Left lung (tissue), 14 donors: ENCODE measurements around the gene POU3F1. TPM values are rescaled to one million over a fixed set of nuclear protein-coding genes. Genes with fewer than 3 reads are reported as not detected.

ENCODE experiments used
- ATAC-seq: fragments of 200-7000 bp; cut with Tn5 transposase; one replicate; pipeline ENCODE4 v1.9.1; 2020; ENCODE audit warnings: moderate library complexity
- DNase-seq, 4 donors: peaks; one replicate each; pipeline ENCODE4 v3.0.0-alpha.2; 2013 to 2020
- H3K27ac ChIP-seq, 2 donors: fragments of 200-600 bp; sonication (generic) in 1 of 2; one replicate each; pipeline versions ENCODE4 v1.5.0 to v1.8.0; 2020 to 2021
- H3K27me3 ChIP-seq, 2 donors: fragments of 200-600 bp; sonication (generic) in 1 of 2; one replicate each; pipeline versions ENCODE4 v1.5.0 to v1.8.0; 2020 to 2021
- H3K36me3 ChIP-seq, 2 donors: fragments of 200-600 bp; sonication (generic) in 1 of 2; one replicate each; pipeline versions ENCODE4 v1.5.0 to v1.8.0; 2020 to 2021
- H3K4me1 ChIP-seq, 2 donors: fragments of 200-600 bp; one replicate each; pipeline ENCODE4 v1.8.0; 2021
- H3K4me3 ChIP-seq, 2 donors: fragments of 200-600 bp; sonication (generic) in 1 of 2; one replicate each; pipeline versions ENCODE4 v1.5.0 to v1.8.0; 2020 to 2021; ENCODE audit warnings: mild to moderate bottlenecking in 1 of 2
- H3K9me3 ChIP-seq, 2 donors: fragments of 200-600 bp; sonication (generic) in 1 of 2; one replicate each; pipeline versions ENCODE4 v1.5.0 to v1.8.0; 2020 to 2021
- CTCF ChIP-seq, 2 donors: fragments of 200-600 bp; sonication (generic) in 1 of 2; IDR thresholded peaks; one replicate each; pipeline versions ENCODE4 v1.5.0 to v1.8.0; 2021; ENCODE audit warnings: antibody characterized with exemption in 2 of 2
- intact Hi-C, 2 donors: fragments of 100-400 bp; cut with DNase I; formaldehyde crosslinking; loops; one replicate each; pipeline versions ENCODE4 v1.11.2 to v1.14.2; 2022
- long read RNA-seq, 12 donors: library from polyadenylated mRNA in 2 of 12; unstranded in 2 of 12; transcript quantifications; one replicate each; pipeline ENCODE4 v2.0.0 and lab custom pipeline, GENCODE V29; 2019 to 2026
- polyA plus RNA-seq, 6 donors: library from polyadenylated mRNA; unstranded; fragments of 120-200 nt; gene quantifications; one replicate each; pipeline ENCODE4 v1.2.1, GENCODE V29; 2013; ENCODE audit not compliant: insufficient read length in 6 of 6
- total RNA-seq, 2 donors: library from RNA; stranded (reverse); fragmentation: NEBNext Ultra II Directional; extraction: Animal tissue kit (Norgen Biotek cat#: 25700); gene quantifications; one replicate each; pipeline ENCODE4 v1.2.1, GENCODE V29; 2021
- donor health status: DM: no; HTN: yes; CAD: no.
- donor health status: DM: no; HTN: no; CAD: no.

POU3F1 gene
- total RNA-seq (not detected), polyA plus RNA-seq (under 1 TPM in 4 of 6 donors, not detected in 2; 0.08 to 0.28 (median 0.13) TPM)
- long read RNA-seq, donor 1: 0 reads
- long read RNA-seq, donor 2: 0 reads
- long read RNA-seq, donor 3, partial matches to known transcripts: 0 of 1 reads
- long read RNA-seq, donor 3, other reads (novel, unspliced or antisense): 0 of 1 reads
- long read RNA-seq, donor 4: 0 reads
- long read RNA-seq, donor 5: 0 reads
- long read RNA-seq, donor 6, partial matches to known transcripts: 0 of 2 reads
- long read RNA-seq, donor 6, other reads (novel, unspliced or antisense): 0 of 2 reads
- long read RNA-seq, donor 7: 0 reads
- long read RNA-seq, donor 8: 0 reads
- long read RNA-seq, donor 9: 0 reads
- long read RNA-seq, donor 10: 0 reads
- long read RNA-seq, donor 11, transcript POU3F1-201 (1 exons, 2,184 nt): major isoform, 5 of 5 reads
- long read RNA-seq, donor 11, partial matches to known transcripts: 0 of 5 reads
- long read RNA-seq, donor 11, other reads (novel, unspliced or antisense): 0 of 5 reads
- long read RNA-seq, donor 12: 0 reads

DNA sequence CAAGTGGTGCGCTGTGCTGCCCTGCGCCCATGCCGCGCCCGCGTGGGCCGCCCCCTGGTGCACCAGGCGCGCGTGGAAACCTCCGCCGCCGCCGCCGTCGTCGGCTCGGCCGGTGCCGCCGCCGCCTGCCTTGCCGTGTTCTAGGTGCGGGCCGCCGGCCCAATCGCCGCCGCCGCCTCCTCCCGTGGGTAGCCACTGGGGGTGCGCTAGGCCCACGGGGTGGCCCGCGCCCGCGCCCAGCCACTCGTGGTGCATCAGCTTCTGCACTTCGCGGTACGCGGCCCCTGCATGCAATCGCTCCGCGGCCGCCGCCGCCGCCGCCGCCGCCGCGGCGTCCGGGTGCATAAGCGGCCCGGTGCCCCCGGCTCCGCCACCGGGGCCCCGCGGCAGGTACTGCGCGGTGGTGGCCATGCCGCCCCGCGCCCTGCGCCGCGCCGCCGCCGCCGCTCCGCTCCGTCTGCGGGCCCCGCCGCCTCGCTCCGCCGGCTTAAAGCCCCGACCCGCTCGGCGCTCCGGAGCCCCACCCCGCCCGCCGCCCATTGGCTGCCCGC, at the start of gene POU3F1:
TSS of gene POU3F1 (minus strand) at position 461 of the 551 bp plus-strand sequence. CDS start at position 411, 50 bp downstream.
- Histone ChIP-seq H3K27ac (no peak within 1 kb of the TSS), H3K36me3 (no peaks in the 10 kb centered on the region), H3K4me3 (peak within 1 kb of the TSS; percentile 61 to 64), H3K27me3 (peaks cover 46 to 87% of the 10 kb centered on the region in 2 donors), H3K4me1 (peaks cover 7 to 36% of the 10 kb centered on the region in 2 donors), H3K9me3 (no peaks in the 10 kb centered on the region)
- DNase-seq (peak in 1 of 4 donors; percentile 83), ATAC-seq (no peak)
- TF ChIP-seq CTCF (IDR thresholded peaks at IDR 0.05): no peak
- intact Hi-C loops: no loop called here

DNA sequence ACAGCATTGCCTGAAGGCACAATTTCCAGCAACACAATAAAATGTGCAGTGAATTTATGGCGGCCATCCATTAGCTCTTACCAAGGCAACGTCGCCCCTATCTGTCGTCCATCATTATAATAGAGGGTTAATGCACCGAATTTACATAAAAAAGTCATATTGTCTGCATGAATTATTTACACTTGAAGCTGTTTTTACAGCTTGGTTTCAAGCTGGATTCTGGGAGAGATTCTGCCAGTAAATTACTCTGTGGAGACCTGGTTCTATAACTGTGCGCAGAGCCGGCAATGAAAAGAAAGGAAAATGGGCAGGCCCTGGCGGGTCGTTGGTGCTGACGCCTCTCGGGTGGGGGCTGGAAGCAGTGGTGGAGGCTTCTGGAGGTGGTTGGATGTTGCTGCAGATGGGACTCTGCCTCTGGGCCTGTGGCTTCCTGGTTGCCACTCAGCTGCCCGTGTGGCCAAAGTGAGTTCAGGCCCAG, 48.9 kb upstream of the POU3F1 start:
- DNase-seq: no peak
- no peaks in the 10 kb centered on the region for H3K9me3 ChIP-seq
- intact Hi-C loops: no loop called here
- peaks cover 0 to 36% of the 10 kb centered on the region in 2 donors for H3K27me3 ChIP-seq
- no peaks in the 10 kb centered on the region for H3K36me3 ChIP-seq
- H3K4me1 ChIP-seq: no peaks in the 10 kb centered on the region
- H3K4me3 ChIP-seq: no peak overlapping the region
- TF ChIP-seq CTCF (IDR thresholded peaks at IDR 0.05): no peak
- ATAC-seq: no peak
- H3K27ac ChIP-seq: no peak overlapping the region

DNA sequence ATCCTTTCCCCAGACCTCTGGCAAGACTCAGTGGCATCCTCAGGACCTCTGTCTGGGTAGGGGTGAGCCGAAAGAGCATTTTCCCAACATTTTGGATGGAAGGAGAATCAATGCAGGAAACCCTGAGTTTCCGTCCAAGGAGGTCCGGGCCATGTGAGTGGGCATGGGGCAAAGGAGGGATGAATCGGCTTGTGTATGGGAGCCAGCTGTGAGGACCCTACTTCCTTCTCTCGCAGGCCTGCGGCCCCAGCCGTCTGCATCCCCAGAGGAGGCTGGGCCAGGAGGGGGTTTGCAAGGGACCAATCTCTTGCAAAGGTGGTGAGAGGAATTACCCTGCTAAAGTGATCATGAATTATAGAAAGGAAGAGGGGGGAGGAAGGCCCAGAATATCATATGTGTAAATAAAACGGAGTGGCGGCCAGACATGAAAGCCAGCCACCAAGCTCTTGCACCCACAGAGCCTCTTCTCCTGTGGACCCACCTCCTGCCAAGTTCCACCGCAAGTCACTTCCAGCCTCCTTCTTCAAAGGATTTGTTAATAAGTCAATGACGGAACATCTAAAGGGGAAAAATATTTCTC, 48.2 kb upstream of the POU3F1 start:
- H3K27me3 ChIP-seq: peaks cover 0 to 43% of the 10 kb centered on the region in 2 donors
- no peaks in the 10 kb centered on the region for H3K36me3 ChIP-seq
- H3K4me3 ChIP-seq: no peak overlapping the region
- intact Hi-C loops: no loop called here
- DNase-seq (no peak), ATAC-seq (no peak)
- no peak overlapping the region for H3K27ac ChIP-seq
- TF ChIP-seq CTCF (IDR thresholded peaks at IDR 0.05): no peak
- H3K9me3 ChIP-seq: no peaks in the 10 kb centered on the region
- no peaks in the 10 kb centered on the region for H3K4me1 ChIP-seq

DNA sequence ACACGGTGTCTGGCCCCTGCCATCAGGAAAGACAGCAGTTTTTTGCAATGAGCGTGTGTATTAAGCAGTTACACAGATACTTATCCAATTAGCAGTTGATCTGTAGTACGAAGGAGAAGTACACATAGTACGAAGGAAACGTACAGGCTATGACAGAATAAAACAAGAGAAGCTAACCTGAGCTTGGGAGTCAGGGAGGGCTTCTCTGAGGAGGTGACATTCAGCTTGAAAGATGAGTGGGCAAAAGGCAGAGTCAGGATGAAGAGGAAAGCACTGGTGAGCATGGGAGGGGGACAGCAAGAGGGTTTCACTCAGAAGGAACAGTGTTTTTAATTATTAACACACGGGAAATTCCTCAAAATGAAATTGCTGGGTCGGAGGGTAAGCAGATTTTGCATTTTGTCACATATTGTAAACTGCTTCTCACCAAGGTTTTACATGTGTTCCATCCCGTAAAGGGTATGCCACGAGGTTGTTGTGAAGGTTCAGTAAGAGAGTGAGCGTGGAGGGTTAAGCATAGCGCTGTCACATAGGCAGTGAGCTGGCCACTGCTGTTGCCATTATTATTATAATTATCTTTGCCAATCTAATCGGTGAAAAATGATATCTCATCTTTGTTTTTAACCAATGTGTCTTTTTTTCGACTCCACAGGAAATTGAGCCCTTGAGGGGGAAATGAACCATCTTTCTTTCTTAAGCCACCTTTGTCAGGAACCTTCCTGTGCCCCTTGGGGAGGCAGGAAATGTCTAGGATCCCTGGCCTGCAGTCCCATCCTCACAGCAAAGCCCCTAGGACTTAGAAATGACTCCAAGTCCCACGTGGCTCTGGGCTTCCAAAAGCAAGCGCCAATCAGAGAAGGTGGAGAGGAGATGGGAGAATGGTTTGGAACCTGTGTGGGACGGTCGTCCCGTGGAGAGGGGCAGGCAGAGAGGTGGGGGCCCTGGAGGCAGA, 47.3 kb upstream of the POU3F1 start:
- Histone ChIP-seq H3K27ac (no peak overlapping the region), H3K36me3 (no peaks in the 10 kb centered on the region), H3K9me3 (no peaks in the 10 kb centered on the region), H3K4me1 (no peaks in the 10 kb centered on the region), H3K27me3 (peaks cover 0 to 45% of the 10 kb centered on the region in 2 donors), H3K4me3 (no peak overlapping the region)
- TF ChIP-seq CTCF (IDR thresholded peaks at IDR 0.05): no peak
- intact Hi-C loops: no loop called here
- ATAC-seq (no peak), DNase-seq (no peak)
